Fibroblast of villous mesenchyme (primary cell): ENCODE data around the gene XPO1. TPM values are rescaled to one million over a fixed set of nuclear protein-coding genes. Genes with fewer than 3 reads are reported as not detected.

Experiments used
- total RNA-seq: library from RNA; depleted of rRNA; stranded (reverse); fragments of >200 nt; gene quantifications from 2 replicates; pipeline ENCODE4 v1.2.3, GENCODE V29; 2012

XPO1 gene
- total RNA-seq, 1 donor, result 282 TPM

Other genes starting within 250 kb of the XPO1 start
- gene USP34, start 67.3 kb downstream of the XPO1 start, total RNA-seq, result 121 and 154 TPM in 2 replicates